ENCODE measurements around the gene RAD50. TPM values are rescaled to one million over a fixed set of nuclear protein-coding genes. Genes with fewer than 3 reads are reported as not detected.

Gene RAD50
- polyA plus RNA-seq, 1 experiment = 9.7 TPM

GRCh38 chr5:132611965-132612364 is 55.2 kb downstream of the RAD50 start:
- TF ChIP-seq CTCF (IDR thresholded peaks at IDR 0.05; ENCODE audit: insufficient read depth, low read depth, low read length) = no peak
- DNase-seq (ENCODE audit: low read depth) = no peak
- H3K36me3 ChIP-seq (ENCODE audit: control insufficient read depth, insufficient read depth, low read length) = peaks cover 2% of the 10 kb centered on the region
- no peak overlapping the region for H3K4me3 ChIP-seq (ENCODE audit: low read depth, low read length)
- ChIA-PET CTCF (no interaction called here), POLR2A (no interaction called here)
- H3K27me3 ChIP-seq (ENCODE audit: control insufficient read depth, insufficient read depth, low read length) = no peaks in the 10 kb centered on the region

GRCh38 chr5:132612846-132613245 is 56.1 kb downstream of the RAD50 start:
- Histone ChIP-seq H3K27me3 (ENCODE audit: control insufficient read depth, insufficient read depth, low read length) (no peaks in the 10 kb centered on the region), H3K4me3 (ENCODE audit: low read depth, low read length) (no peak overlapping the region), H3K36me3 (ENCODE audit: control insufficient read depth, insufficient read depth, low read length) (peaks cover 2% of the 10 kb centered on the region)
- CTCF ChIA-PET = no interaction called here
- no peak for TF ChIP-seq CTCF (IDR thresholded peaks at IDR 0.05; ENCODE audit: insufficient read depth, low read depth, low read length)
- POLR2A ChIA-PET = no interaction called here
- no peak for DNase-seq (ENCODE audit: low read depth)

- ChIA-PET POLR2A (no interaction called here), CTCF (no interaction called here)
- no peak for DNase-seq (ENCODE audit: low read depth)
- Histone ChIP-seq H3K36me3 (ENCODE audit: control insufficient read depth, insufficient read depth, low read length) (no peaks in the 10 kb centered on the region), H3K4me3 (ENCODE audit: low read depth, low read length) (no peak overlapping the region), H3K27me3 (ENCODE audit: control insufficient read depth, insufficient read depth, low read length) (no peaks in the 10 kb centered on the region)
- TF ChIP-seq CTCF (IDR thresholded peaks at IDR 0.05; ENCODE audit: insufficient read depth, low read depth, low read length) = no peak
These were observed 64.9 kb downstream of the RAD50 start for GRCh38 chr5:132621699-132622098.

GRCh38 chr5:132622608-132623007 is 65.8 kb downstream of the RAD50 start:
- Histone ChIP-seq H3K4me3 (ENCODE audit: low read depth, low read length) (no peak overlapping the region), H3K36me3 (ENCODE audit: control insufficient read depth, insufficient read depth, low read length) (no peaks in the 10 kb centered on the region), H3K27me3 (ENCODE audit: control insufficient read depth, insufficient read depth, low read length) (no peaks in the 10 kb centered on the region)
- DNase-seq (ENCODE audit: low read depth) = no peak
- POLR2A ChIA-PET = no interaction called here
- no peak for TF ChIP-seq CTCF (IDR thresholded peaks at IDR 0.05; ENCODE audit: insufficient read depth, low read depth, low read length)
- CTCF ChIA-PET = interaction anchor here (1.9 kb wide), 1 partner anchor 95 kb away, joined by 5 read pairs; no protein-coding TSS in a partner anchor

GRCh38 chr5:132627470-132627869 is 70.7 kb downstream of the RAD50 start:
- ChIA-PET CTCF (interaction anchor here (1.3 kb wide), 1 partner anchor 102 kb away, joined by 3 read pairs; no protein-coding TSS in a partner anchor), POLR2A (no interaction called here)
- peaks cover 2% of the 10 kb centered on the region; the same call in 1 of the 2 replicates for H3K36me3 ChIP-seq (ENCODE audit: control insufficient read depth, insufficient read depth, low read length)
- no peaks in the 10 kb centered on the region for H3K27me3 ChIP-seq (ENCODE audit: control insufficient read depth, insufficient read depth, low read length)
- no peak for TF ChIP-seq CTCF (IDR thresholded peaks at IDR 0.05; ENCODE audit: insufficient read depth, low read depth, low read length)
- DNase-seq (ENCODE audit: low read depth) = no peak
- no peak overlapping the region for H3K4me3 ChIP-seq (ENCODE audit: low read depth, low read length)
